Fibroblast of villous mesenchyme (primary cell): ENCODE data around the gene FBF1. TPM values are rescaled to one million over a fixed set of nuclear protein-coding genes. Genes with fewer than 3 reads are reported as not detected.

Experiments
- DNase-seq: peaks from one replicate; pipeline ENCODE4 v3.0.0-alpha.2; 2010; ENCODE audit warnings: low read depth
- H3K4me3 ChIP-seq: 2 replicates; pipeline ENCODE4 v1.5.1; 2011; ENCODE audit warnings: low read depth, mild to moderate bottlenecking, low read length
- CTCF ChIP-seq: IDR thresholded peaks from 2 replicates; pipeline ENCODE4 v1.5.1; 2012; ENCODE audit warnings: low read depth, mild to moderate bottlenecking, low read length; ENCODE audit not compliant: insufficient read depth
- total RNA-seq: library from RNA; depleted of rRNA; stranded (reverse); fragments of >200 nt; gene quantifications from 2 replicates; pipeline ENCODE4 v1.2.3, GENCODE V29; 2012

FBF1 gene
- total RNA-seq: 15.5 and 16.0 TPM in 2 replicates

- peak within 1 kb of the TSS; percentile 88 for H3K4me3 ChIP-seq
- DNase-seq: peak; percentile 95
- no peak for TF ChIP-seq CTCF
These were observed at the start of gene FBF1 for GRCh38 chr17:75940727-75941441. TSS of gene FBF1 (minus strand) at chr17:75941042. CDS start at chr17:75938149, 2,893 bp downstream.

GRCh38 chr17:75987041-75987440 is 46.2 kb upstream of the FBF1 start:
- no peak for DNase-seq
- TF ChIP-seq CTCF: no peak
- H3K4me3 ChIP-seq: no peak overlapping the region

- no peak for DNase-seq
- H3K4me3 ChIP-seq: no peak overlapping the region
- no peak for TF ChIP-seq CTCF
These were observed 45.1 kb upstream of the FBF1 start for GRCh38 chr17:75985986-75986385.

GRCh38 chr17:75983501-75984181 is 42.8 kb upstream of the FBF1 start:
- no peak for TF ChIP-seq CTCF
- no peak overlapping the region for H3K4me3 ChIP-seq
- no peak for DNase-seq

- no peak overlapping the region for H3K4me3 ChIP-seq
- DNase-seq: no peak
- no peak for TF ChIP-seq CTCF
These were observed 40.3 kb upstream of the FBF1 start for GRCh38 chr17:75981019-75981615.

GRCh38 chr17:75980188-75981018 is 39.6 kb upstream of the FBF1 start:
- peak overlapping the region; percentile 73 for H3K4me3 ChIP-seq
- no peak for DNase-seq
- no peak for TF ChIP-seq CTCF
